C1 segment of cervical spinal cord (tissue), 14 donors: ENCODE data around the gene PTOV1.
A peak's percentile ranks its signal among the peaks of the same experiment; 100 is the strongest.

ENCODE experiments used
- DNase-seq, 14 donors: peaks; one replicate each; lab custom pipeline; 2025; lab: John Stamatoyannopoulos, UW

Gene PTOV1

GRCh38 chr19:49873834-49874233 lies 22.9 kb downstream of the PTOV1 start:
- no peak for DNase-seq

DNA sequence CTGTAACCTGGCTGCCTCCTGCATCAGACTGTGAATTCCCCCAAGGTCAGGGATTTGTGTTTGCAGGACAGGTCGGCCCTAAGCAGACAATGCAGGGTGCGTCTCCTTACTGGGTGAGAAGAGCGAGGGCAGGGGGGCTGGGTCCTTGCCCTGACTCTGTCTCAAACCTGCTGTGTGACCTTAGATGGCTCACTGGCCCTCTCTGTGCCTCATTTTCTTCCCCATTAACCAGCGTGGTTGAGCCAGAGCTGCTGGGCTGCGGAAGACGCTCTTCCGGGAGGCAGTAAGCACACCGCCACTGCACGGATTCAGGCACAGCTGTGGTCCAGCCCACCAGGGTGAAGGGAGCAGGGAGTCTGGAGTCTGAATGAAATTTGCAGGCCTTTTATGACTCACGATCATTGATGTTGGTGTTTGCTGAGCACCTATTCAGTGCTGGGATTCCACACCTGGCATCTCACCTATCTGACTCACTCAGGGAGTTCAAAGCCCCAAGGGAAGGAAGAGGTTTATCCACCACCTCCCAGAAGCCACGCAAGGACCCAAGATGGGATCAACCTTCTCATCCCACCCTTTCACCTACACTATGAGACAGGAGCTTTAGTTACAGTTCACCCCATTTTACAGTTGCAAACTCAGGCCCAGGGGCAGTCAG lies 23.7 kb downstream of the PTOV1 start:
- no peak for DNase-seq

DNA sequence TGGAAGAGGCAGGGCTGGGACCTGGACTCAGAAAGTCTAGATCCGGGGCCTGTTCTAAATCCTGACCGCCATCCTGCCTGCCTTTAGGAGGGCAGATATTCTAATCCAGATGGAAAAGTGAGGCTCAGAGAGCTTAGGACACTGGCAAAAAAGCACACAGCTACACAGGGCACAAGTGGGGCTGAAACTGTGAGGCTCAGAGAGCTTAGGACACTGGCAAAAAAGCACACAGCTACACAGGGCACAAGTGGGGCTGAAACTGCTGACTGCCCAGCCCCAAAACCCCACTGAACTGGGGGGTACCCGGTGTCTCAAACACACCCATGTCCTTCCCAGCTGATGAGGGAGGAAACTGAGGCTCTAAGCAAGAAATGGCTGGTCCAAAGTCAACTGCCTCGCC lies 24.2 kb downstream of the PTOV1 start:
- no peak for DNase-seq

GRCh38 chr19:49875857-49876421 lies 25.0 kb downstream of the PTOV1 start:
- peak in 12 of 14 donors; percentile 57 to 84 (median 78) for DNase-seq

DNA sequence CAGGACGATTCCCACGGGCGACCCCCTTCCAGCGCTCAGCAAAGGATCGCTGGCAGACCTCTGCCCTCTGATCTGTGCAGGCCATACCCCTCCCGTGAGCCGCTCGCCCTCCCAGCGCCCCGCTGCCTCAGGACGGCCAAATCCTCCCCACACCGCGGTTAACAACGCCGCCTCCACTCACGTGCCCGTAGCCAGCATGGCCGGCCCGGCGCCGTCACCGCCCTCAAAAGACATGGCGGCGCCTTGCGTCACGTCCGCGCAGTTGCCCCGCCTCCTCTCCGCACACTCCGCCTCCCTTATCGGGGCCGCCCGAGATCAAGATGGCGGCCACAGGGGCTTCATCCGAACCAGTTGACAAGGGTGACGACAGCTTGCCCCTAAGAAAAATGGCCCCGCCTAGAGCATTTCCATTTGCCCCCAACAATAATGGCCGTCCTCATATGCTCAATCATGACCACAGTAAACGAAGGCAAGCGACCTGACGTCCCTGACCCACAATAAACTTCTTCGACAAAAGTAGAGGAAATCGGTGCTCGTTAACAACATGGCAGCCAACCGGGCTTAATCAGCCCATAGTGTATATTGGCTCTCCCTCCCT lies 25.6 kb downstream of the PTOV1 start:
- DNase-seq: peak; percentile 93 to 100 (median 98)

DNA sequence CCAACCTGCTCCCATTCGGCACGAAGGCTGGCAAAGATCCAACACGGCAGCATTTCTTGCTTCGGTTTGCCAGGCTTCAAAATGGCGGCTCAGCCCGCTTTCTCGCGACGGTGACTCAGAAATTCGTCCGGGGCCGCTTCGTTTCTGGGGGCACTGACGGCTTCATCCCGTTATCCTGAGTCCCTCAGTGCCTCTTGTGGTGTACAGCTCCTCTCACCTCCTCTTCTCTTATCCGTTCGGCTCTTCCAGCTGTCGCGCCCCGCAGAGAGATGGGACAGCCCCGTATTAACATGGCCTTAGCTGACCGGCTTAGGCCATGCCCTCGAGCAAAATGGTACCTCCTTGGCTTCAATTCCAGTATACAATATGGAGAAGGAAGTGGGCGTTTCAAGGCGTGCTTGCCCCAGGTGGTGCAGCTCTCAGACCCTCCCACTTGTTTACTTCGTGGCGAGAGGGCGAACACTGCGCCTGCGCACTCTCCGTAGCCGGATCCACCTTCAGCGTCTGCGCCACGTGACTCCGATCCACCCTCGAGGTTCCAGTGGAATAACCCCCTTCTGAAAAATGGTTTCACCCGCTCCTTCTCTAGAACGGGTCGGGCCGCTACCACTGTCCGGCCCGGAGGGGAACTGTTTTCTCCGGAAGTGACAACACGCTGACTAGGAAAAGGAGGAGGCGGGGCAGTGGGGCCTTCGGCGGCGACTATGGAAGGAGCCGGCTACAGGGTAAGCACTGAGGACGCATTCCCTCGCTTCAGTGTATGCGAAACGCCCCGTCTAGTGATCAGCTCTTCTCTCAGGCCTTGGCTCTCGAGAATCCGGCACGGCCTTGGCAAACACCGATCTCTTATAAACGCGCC lies 26.3 kb downstream of the PTOV1 start, which contains the start of the genes AKT1S1 and TBC1D17:
Gene AKT1S1 (minus strand): TSS at position 336 of the 859 bp plus-strand sequence. CDS start 4,060 bp downstream, outside the sequence.
Gene TBC1D17 (plus strand): TSS at position 683 of the 859 bp plus-strand sequence. CDS start 22 bp downstream, at position 705.
- peak; percentile 95 to 100 (median 99) for DNase-seq

GRCh38 chr19:49877879-49878743 lies 27.2 kb downstream of the PTOV1 start:
- DNase-seq: peak in 13 of 14 donors; percentile 92 to 99 (median 97)

DNA sequence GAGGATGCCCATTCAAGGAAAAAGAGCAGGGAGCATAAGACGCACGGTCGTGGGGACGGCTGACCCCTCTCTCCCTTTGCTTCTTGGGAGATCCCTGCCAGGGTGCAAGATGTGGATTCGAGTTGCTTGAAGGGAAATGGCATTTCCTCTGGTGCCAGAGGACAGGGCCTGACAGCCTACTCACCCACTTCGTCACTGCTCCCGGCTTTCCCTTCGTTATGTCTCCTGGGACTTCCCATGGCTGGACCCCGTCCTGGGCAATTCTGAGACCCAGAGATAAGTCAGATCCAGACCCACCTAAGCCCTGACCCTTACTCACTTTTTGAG lies 27.7 kb downstream of the PTOV1 start:
- no peak for DNase-seq

DNA sequence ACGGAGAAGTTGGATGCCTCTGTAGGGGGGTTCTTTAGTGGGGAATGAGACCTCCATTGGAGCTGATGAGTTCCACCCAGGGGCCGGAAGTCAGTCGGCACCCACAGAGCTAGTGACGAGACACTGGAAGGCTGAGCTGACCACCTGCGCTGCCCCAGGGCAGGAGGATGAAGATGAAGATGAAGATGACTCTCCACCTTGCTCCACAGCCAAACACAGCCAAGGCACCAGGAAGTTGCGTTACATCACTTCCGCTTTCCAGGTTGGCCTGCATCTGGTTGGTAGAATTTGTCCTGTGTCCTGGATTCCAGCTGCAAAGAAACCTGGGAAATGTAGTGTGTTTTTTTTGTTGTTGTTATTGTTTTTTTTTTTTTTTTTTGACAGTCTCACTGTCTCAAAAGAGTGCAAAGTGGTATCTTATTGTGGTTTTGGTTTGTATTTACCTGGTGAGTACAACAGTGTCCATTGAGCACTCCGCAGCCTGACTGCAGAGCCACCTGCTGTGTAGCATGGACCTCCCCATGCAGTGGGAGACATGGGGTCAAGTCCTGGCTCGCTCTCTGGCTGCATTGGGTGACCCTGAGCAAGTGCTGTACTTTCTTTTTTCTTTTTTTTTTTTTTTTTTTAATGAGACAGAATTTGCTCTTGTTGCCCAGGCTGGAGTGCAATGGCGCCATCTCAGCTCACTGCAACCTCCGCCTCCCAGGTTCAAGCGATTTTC lies 28.4 kb downstream of the PTOV1 start:
- DNase-seq: no peak

- DNase-seq: no peak
Observed at GRCh38 chr19:49880162-49880869, 29.4 kb downstream of the PTOV1 start.

GRCh38 chr19:49881186-49881585 lies 30.2 kb downstream of the PTOV1 start:
- no peak for DNase-seq

GRCh38 chr19:49881672-49882394 lies 30.9 kb downstream of the PTOV1 start:
- no peak for DNase-seq

- no peak for DNase-seq
Observed at GRCh38 chr19:49882643-49883042, 31.7 kb downstream of the PTOV1 start.

DNA sequence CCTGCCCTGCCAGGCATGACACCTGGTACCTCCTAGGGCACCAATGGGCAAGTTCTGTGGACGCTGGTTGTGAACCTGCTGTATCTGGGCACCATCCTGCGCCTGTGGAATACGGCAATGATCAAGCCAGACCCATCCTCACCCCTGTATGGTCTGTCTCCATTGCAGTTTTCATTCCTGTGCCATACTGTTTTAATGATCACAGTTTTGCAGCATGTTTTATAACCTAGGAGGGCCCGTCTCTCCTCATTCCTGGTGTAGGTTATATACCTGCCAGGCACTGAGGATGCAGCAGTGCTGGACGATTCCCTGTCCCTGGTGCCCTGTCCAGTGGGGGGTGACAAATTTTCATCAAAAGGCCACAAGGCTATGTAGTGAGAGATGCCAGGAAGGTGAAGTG lies 32.1 kb downstream of the PTOV1 start:
- no peak for DNase-seq

GRCh38 chr19:49884109-49884508 lies 33.1 kb downstream of the PTOV1 start:
- DNase-seq: no peak

GRCh38 chr19:49884760-49885159 lies 33.8 kb downstream of the PTOV1 start:
- no peak for DNase-seq

GRCh38 chr19:49887037-49887664 lies 36.2 kb downstream of the PTOV1 start:
- no peak for DNase-seq

GRCh38 chr19:49887665-49888509 lies 36.9 kb downstream of the PTOV1 start:
- DNase-seq: no peak
